GM18873 (cell line): ENCODE data around the gene STRN3.
"Not testable (repeated sequence)": the region's sequence is repeated elsewhere in the genome, so short reads cannot be mapped to it uniquely, and the experiment has no call there.

Experiments
- ATAC-seq: cut with Tn5 transposase; IDR thresholded peaks from one replicate; pipeline ENCODE4 v1.9.1; 2021; ENCODE audit warnings: mild to moderate bottlenecking, moderate library complexity, moderate number of reproducible peaks; ENCODE audit not compliant: unreplicated experiment, low FRiP score

Gene STRN3

DNA sequence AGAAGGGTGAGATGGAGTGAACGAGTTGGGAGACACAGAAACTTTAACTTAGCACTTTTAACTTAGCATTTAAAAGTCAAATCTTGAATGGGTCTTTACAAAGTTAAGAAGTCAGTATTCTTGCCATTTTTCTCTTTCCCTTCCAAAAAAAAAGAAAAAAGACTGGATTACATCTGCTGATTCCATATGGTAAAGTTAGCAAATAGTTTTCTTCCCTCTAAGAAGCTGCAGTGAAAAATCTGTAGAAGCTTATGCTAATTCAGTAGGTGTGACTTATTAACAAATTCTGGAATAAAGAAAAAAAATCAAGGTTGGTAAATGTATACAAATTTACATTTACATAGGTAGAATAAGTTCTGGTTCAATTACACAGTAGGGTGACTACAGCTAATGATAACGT lies 100.9 kb downstream of the STRN3 start:
- ATAC-seq = no peak

DNA sequence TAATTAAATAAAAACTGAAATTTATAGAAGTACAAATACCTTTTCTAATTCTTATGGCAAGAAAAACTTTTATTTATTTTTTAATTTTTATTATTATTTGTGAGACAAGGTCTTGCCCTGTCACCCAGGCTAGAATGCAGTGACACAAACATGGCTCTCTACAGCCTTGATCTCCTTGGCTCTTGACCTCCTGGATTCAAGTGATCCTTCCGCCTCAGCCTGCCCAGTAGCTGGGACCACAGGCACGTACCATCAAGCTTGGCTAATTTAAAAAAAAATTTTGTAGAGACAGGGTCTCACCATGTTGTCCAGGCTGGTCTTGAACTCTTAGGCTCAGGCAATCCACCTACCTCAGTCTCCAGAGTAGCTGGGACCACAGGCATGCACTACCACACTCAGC lies 104.4 kb downstream of the STRN3 start:
- ATAC-seq = no peak

DNA sequence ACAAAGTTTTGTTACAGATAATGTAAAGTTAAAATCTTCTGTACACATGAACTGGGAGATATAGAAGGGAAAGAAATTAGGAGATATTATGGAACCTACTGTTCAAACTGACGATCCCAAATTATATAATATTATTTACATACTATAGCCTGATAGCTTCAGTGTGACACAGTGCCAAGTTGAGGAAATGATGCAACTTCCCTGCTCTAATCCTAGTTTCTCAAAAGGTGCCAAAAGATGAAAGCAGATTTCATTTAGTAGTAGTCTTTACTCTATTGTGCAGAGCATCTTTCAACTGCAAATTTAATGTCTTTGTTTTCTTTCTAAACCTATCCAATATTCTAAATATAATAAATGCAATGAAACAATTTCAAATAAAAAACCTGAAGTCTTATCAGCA lies 104.9 kb downstream of the STRN3 start:
- ATAC-seq = no peak

DNA sequence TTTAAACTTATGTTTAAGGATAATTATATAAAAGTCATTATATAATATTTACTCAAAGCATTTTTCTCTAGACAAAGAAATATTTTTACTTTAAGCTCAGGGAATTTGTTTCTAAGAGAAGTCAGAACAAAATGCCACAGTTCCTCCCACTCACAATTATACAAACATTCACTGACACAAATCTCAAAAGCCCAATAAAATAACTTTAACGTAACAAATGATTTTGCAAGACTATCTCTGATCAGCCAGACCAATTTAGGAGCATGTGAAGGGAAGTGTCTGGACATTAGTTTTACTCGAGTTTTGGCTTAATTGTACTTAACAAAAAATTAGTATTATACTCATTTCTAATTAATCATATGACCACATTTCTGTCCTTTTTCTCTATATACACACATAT lies 110.6 kb downstream of the STRN3 start:
- ATAC-seq = no peak

DNA sequence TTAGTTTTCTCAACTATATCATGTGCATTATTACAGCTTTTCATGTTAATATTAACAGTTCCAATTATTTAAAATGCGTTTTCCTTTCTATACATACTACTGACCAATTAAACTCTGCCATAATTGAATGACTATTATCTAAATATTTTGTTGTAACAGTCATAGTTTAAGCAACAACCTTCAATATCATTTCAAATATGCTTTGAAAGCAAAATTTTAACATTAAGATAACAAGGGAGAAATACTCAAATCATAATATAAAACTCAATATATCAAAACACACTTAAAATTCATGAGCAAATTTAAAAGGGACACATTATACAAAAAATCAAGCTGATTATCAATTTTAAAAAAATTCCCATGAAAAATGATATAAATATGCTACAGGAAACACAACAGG lies 111.4 kb downstream of the STRN3 start:
- ATAC-seq = no peak

DNA sequence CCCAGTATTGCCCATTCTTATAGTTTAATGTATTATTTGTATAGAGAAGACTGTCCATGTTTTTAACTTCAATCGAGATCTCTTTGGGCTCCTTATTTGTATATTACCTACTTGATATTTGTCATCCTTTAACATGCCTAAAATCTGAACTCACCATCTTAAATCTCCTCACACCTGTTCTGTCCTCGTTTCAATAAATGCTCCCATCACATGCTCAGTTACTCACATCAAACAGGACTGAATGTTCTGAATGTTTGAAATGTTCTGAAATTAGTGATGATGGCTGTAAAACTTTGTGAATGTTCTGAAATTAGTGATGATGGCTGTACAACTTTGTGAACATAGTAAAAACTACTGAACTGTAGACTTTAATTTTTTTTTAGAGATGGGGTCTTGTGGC lies 117.4 kb downstream of the STRN3 start:
- no peak for ATAC-seq

DNA sequence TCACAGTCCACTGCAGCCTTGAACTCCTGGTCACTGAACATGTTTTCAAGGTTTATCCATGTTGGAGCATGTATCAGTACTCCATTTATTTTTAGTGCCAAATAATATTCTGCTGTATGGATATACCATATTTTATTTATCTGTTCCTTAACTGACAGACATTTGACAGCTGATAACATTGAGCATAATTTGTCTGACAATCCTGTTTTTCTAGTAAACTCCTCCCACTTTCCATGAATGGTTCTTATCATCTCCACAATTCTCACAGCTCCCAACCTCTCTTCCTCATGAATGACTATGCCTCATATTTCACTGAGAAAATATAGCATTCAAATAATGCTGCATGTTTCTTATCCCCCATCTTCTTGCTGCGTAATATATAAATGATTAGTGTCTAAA lies 118.5 kb downstream of the STRN3 start:
- ATAC-seq = no peak

DNA sequence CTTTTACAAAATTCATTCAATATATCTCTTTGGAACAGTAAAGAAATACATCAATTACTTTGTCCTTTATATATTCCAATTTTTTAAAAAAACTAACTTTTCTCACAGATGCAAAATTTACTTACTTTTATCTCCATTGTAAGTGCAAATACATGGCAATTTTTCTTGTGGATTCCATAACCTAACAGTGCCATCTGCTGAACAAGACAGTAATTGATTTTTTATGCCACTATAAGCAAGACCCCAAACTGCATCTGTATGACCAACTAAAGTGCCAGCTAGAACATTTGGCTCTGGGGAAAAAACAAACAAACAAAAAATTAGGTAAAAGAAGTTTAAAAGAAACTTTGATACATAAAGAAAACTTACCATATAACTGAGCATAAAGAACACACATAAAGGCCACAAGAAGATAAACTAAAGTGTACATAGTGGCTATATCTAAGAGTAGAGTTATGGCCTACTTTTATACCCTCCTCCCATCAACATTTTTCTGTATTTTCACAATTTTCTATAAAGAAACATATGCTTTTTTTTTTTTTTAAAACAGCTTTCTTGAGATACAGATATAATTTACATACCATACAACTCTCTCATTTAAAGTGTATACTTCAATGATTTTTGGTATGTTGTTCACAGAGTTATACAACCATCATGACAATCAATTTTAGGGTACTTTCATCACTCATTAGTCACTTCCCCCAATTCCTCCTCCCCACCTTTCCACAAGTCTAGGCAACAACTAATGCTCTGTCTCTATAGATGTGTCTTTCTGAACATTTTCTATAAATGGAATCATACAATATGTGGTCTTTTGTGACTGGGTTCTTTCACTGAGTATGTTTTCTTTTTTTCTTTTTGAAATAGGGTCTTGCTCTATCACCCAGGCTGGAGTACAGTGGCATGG lies 119.2 kb downstream of the STRN3 start:
- no peak for ATAC-seq

DNA sequence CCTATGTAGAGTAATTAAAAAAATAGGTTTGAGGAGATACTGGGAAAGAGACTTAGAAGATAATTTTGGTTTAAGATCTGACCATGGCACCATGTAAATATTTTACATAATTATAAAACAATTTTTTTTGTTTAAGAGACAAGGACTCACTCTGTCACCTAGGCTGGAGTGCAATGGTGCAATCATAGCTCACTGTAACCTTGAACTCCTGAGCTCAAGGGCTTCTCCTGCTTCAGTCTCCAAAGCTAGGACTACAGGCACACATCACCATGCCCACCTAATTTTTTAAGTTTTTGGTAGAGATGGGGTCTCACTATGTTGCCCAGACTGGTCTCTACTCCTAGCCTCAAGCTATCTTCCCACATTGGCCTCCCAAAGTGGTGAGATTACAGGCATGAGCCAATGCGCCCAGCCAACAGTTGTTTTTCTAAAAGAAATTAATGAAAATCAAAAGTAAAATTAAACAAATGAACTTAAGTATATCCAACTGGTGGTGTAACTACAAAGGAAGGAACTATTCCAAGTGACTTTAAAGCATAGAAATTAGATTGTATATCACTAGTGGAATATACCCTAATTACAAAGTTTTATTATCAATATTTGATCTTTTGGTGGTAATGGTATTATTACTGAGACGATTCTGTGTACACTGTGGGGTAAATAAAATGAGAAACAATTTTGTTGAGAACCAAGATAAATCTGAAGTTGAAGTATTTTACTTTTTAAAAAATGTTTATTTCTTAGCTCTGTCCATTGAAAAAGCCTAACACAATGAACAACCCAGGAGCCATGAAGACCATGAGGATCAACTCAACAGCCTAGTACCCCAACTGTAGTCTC lies 122.7 kb downstream of the STRN3 start:
- no peak for ATAC-seq

DNA sequence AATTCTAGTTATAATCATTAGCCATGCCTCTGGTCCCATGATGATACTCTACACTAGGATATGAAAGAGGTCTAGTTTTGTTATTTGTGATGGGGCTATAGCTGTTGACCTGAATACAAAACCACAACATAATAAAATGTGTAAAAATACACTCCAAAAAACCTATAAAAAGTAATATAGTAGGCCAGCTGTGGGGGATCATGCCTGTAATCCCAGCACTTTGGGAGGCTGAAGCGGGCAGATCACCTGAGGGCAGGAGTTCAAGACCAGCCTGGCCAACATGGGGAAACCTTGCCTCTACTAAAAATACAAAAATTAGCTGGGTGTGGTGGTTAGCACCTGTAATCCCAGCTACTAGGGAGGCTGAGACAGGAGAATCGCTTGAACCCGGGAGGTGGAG lies 129.1 kb downstream of the STRN3 start:
- ATAC-seq = not testable (repeated sequence)

DNA sequence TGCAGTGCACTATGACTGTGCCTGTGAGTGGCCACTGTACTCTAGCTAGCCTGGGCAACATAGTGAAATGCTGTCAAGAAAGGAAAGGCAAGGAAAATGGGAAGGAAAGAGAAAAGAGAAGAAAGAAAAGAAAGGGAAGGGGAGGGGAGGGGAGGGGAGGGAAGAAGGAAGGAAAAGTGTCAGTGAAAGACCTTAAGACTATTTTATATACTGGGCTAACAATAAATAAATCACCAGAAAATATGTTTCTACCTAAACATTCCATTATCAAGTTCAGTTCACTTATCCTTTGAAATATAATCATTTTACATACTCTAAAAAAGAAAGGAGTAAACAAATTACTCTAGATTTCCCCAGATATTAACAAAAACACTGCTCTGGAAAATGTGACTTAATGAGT lies 129.7 kb downstream of the STRN3 start:
- no peak for ATAC-seq

DNA sequence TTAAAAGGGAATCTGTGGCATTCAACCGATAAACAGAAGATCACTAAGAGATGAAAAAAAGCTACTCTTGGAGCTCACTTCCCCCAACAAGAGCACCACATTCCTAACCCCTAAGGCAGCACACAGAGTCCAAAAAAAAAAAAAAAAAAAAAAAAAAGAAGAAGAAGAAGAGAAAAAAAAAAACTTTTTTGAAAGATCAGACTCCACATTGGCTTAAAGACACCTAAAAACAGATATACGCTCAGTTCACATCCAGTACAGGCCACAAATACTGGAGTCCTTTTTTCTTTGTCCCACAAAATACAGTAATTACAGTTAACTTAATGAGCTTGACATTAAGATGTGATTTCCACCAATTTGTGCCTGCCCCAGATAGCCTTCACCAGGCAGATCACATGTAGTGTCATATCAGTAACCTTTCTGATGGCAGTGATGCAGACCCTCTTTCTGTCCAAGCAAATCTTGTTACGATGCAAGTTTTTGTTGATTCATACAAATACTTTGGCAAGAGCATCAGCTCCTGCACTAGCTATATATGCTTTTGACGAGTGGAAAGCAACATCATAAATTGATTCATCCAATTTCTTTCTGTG lies 131.2 kb downstream of the STRN3 start:
- ATAC-seq = no peak

DNA sequence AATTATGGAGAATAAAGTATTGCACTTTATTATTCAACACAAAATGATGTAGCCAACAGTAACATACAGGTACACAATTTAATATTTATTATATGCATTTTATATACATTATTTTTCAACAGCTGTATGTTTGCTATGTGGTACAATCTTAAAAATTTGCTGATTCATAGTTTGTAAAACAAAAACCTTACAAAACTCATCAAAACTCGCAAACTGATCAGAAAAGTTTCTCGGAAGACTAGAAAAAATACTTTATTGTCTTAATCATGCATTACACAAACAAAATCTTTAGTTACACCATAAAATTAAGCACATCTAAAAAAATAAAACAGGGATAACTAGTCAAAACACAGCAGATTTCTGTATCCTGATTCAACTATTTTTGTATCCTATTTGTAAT lies 132.4 kb downstream of the STRN3 start:
- no peak for ATAC-seq

DNA sequence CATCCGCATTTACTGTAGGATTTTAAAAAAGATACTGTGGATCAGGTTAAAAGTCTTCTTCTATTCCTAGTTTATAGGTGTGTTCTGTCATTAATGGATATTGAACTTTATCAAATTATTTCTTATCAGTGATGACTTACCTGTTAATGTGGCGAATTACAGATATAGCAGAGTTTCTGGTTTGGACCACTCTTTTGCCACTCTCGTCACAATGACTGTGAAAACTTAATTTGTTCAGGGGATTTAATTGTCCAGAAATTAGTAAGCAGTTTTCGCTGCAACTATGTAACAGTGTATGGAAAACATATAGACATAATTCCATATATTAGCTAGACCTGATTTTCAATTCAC lies 137.0 kb downstream of the STRN3 start:
- ATAC-seq = no peak

DNA sequence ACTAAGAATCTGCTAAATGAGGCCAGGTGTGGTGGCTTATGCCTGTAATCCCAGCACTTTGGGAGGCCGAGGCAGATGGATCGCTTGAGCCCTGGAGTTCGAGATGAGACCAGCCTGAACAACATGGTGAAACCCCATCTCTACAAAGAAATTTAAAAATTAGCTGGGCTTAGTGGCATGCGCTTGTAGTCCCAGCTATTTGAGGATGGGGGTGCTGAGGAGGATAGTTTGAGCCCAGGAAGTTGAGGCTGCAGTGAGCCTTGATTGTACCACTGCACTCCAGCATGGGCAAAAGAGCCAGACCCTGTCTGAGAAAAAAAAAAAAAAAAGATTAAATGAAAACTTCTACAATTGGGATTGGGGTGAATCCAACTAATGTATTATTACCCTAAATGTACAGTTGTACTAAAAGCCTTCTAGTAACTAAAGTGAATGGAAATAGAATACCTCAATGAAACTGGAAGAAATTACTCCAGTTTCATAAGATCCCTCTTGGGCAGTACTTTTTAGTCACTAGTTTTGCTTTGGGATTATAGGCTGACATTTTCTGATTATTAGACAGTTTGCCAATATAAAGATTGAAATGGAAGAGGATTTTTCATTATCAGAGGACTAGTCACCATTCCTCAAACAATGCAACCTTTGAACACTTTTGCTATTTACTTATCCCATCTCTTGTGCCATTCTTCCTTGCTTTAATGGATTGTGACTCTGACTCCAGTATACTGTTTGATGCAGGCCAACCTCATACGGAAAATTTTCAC lies 137.5 kb downstream of the STRN3 start:
- ATAC-seq = no peak

DNA sequence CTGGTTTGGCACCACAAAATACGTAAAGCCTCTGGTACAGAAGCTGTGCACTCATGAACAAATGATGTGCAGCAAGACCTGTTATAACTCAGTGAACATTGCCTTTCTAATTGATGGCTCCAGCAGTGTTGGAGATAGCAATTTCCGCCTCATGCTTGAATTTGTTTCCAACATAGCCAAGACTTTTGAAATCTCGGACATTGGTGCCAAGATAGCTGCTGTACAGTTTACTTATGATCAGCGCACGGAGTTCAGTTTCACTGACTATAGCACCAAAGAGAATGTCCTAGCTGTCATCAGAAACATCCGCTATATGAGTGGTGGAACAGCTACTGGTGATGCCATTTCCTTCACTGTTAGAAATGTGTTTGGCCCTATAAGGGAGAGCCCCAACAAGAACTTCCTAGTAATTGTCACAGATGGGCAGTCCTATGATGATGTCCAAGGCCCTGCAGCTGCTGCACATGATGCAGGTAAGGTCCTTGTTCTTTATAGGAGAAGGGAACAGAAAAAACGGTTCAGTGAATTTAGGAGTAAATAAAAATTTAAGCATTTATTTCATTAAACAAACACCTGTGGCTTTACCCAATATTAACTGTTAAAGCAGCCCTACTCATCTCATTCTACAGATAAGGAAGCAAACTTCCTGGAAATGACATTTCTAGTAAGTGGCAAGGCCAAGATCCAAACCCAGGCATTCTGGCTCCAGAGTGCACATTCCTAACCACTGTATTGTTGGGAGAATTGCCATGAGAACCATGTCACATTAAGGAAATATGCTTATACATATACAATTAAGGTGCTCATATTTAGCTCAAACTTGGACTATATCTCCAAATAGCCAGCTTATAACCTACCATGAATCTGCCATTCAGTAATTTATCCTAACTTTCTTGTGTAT lies 140.1 kb downstream of the STRN3 start:
- ATAC-seq = no peak

DNA sequence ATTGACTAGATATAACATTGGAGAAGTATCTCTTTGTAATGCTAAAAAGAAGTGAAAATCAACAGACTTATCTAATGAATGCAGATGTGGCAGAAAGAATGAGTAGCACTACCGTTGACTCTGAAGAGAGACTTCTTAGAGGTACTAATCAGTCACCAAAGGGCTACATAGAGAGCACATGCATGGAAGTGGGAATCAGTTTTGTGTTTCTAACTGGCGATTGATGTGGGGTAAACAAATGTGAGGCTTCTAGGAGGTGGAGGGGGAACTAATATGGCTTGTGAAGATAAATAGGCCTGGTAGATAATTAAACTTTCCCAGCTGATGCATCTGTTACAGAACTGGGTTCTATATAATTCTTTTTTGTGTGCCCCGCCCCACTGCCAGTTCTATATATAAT lies 141.3 kb downstream of the STRN3 start:
- no peak for ATAC-seq

DNA sequence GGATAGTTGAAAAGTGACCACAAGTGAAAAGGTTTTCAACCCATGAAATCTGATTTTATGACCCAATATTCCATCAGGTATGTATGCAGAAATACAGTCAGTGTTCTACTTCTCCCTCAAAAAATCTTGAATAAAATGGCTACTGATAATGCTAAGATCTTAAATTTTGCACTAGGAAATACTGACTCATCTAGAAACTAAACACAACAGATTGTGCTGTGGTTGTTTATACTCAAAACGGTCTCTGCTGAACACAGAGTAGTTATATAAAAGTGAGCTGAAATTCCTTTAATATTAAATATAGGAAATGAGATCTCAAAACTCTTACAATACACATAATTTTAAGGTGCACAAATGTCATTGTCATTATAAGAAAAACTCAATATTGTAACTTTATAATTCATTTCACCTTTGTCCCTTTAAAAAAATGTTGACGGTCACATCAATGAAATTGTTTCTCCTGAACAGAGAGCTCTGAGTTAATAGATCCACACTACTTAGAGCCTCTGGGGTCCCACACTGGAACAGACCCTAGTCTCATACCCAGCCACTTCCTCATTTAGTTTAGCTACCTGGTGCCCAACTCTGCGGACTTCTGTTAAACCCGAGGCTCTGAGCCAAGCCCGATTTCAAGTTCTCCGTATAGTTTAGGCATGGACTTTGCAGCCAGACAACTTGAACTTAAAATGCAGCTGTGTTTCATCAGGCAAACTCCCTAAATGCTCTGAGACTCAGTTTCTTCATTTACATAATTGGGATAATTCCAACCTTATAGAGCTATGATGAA lies 142.5 kb downstream of the STRN3 start:
- ATAC-seq = no peak

DNA sequence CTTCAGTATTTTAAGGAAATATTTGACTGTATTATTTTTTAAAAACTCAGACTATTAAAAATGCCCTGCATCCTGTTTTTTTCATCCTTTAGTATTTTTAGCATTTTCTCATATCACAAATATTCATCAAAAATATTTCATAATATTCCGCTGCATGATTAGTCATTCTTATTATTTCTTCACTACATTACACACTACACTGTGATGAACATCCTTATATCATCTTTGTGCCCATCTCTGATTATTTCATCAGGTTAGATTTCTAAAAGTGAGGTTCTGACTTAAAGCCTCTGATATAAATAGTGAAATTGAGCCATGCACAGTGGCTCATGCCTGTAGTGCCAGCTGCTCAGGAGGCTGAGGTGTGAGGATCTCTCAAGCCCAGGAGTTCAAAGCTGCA lies 143.7 kb downstream of the STRN3 start:
- ATAC-seq = no peak
